WTC11 (cell line): ENCODE measurements around the gene KNSTRN. TPM values are rescaled to one million over a fixed set of nuclear protein-coding genes. Genes with fewer than 3 reads are reported as not detected.

Source experiments
- ATAC-seq: fragments of 200-7000 bp; cut with Tn5 transposase; 2 replicates; pipeline ENCODE4 v1.10.0; 2021; ENCODE audit warnings: mild to moderate bottlenecking, moderate library complexity
- CTCF ChIA-PET: fragments of 300-600 bp; sonication (Branson Sonifier 250); formaldehyde crosslinking; loops from one replicate; lab custom pipeline; 2021; ENCODE audit warnings: antibody characterized with exemption; lab: Charles Lee
- POLR2A ChIA-PET: fragments of 350-600 bp; sonication (Branson Sonifier 250); formaldehyde crosslinking; loops from one replicate; lab custom pipeline; 2021; ENCODE audit warnings: antibody characterized with exemption; lab: Charles Lee
- DNase-seq: peaks from one replicate; pipeline ENCODE4 v3.0.0; 2021; ENCODE audit warnings: low spot score
- H3K27ac Mint-ChIP-seq: 2 replicates; pipeline ENCODE4 v1.8.0; 2021; ENCODE audit warnings: mixed read lengths
- H3K27me3 Mint-ChIP-seq: 2 replicates; pipeline ENCODE4 v1.8.0; 2021; ENCODE audit warnings: low read depth, mild to moderate bottlenecking, moderate library complexity, mixed read lengths
- H3K36me3 Mint-ChIP-seq: 2 replicates; pipeline ENCODE4 v1.8.0; 2021; ENCODE audit warnings: mixed read lengths
- H3K4me1 Mint-ChIP-seq: 2 replicates; pipeline ENCODE4 v1.8.0; 2022; ENCODE audit warnings: mixed read lengths
- H3K4me3 Mint-ChIP-seq: 2 replicates; pipeline ENCODE4 v1.8.0; 2021; ENCODE audit warnings: mild to moderate bottlenecking, moderate library complexity, mixed read lengths
- H3K9me3 Mint-ChIP-seq: 2 replicates; pipeline ENCODE4 v1.8.0; 2021; ENCODE audit warnings: mixed read lengths
- ATF3 ChIP-seq: sonication (generic); formaldehyde crosslinking; conservative IDR thresholded peaks from 2 replicates; pipeline ENCODE4 v1.8.1; 2022; ENCODE audit warnings: mild to moderate bottlenecking, missing genetic modification reagents
- E2F1 ChIP-seq: sonication (generic); formaldehyde crosslinking; IDR thresholded peaks from 2 replicates; pipeline ENCODE4 v1.8.0; 2022; ENCODE audit warnings: mild to moderate bottlenecking, missing genetic modification reagents
- ELF4 ChIP-seq: sonication (generic); formaldehyde crosslinking; IDR thresholded peaks from 2 replicates; pipeline ENCODE4 v1.8.1; 2022; ENCODE audit warnings: low read depth, mild to moderate bottlenecking, moderate library complexity, missing genetic modification reagents
- GRHL2 ChIP-seq: fragments of 250-450 bp; sonication (Bioruptor Pico); IDR thresholded peaks from 2 replicates; pipeline ENCODE4 v1.8.0; 2022; ENCODE audit warnings: mild to moderate bottlenecking, moderate library complexity; ENCODE audit not compliant: insufficient replicate concordance, severe bottlenecking
- MLX ChIP-seq: sonication (generic); formaldehyde crosslinking; IDR thresholded peaks from 2 replicates; pipeline ENCODE4 v1.8.1; 2023; ENCODE audit warnings: mild to moderate bottlenecking, missing genetic modification reagents, moderate library complexity
- OVOL2 ChIP-seq: fragments of 250-450 bp; sonication (Bioruptor Pico); IDR thresholded peaks from 2 replicates; pipeline ENCODE4 v1.9.0; 2021; ENCODE audit warnings: mild to moderate bottlenecking, borderline replicate concordance
- PRRX2 ChIP-seq: fragments of 250-450 bp; sonication (Bioruptor Pico); IDR thresholded peaks from 2 replicates; pipeline ENCODE4 v1.8.0; 2021; ENCODE audit warnings: mild to moderate bottlenecking
- RELA ChIP-seq: sonication (generic); formaldehyde crosslinking; IDR thresholded peaks from 2 replicates; pipeline ENCODE4 v1.8.1; 2022; ENCODE audit warnings: missing genetic modification reagents, mild to moderate bottlenecking, borderline replicate concordance
- RORB ChIP-seq: fragments of 250-450 bp; sonication (Bioruptor Pico); IDR thresholded peaks from 2 replicates; pipeline ENCODE4 v1.9.0; 2021; ENCODE audit warnings: mild to moderate bottlenecking
- SMAD4 ChIP-seq: sonication (generic); formaldehyde crosslinking; IDR thresholded peaks from 2 replicates; pipeline ENCODE4 v1.8.0; 2022; ENCODE audit warnings: mild to moderate bottlenecking, missing genetic modification reagents
- SP1 ChIP-seq: sonication (generic); formaldehyde crosslinking; conservative IDR thresholded peaks from 2 replicates; pipeline ENCODE4 v1.8.1; 2022; ENCODE audit warnings: missing genetic modification reagents
- STAT6 ChIP-seq: sonication (generic); formaldehyde crosslinking; conservative IDR thresholded peaks from 2 replicates; pipeline ENCODE4 v1.8.1; 2023; ENCODE audit warnings: mild to moderate bottlenecking, low read depth, missing genetic modification reagents, moderate library complexity
- TEAD1 ChIP-seq: sonication (generic); formaldehyde crosslinking; IDR thresholded peaks from 2 replicates; pipeline ENCODE4 v1.8.0; 2022; ENCODE audit warnings: mild to moderate bottlenecking, missing genetic modification reagents
- TEAD4 ChIP-seq: sonication (generic); formaldehyde crosslinking; IDR thresholded peaks from 2 replicates; pipeline ENCODE4 v1.8.0; 2022; ENCODE audit warnings: mild to moderate bottlenecking, missing genetic modification reagents
- ZBTB43 ChIP-seq: sonication (generic); formaldehyde crosslinking; IDR thresholded peaks from 2 replicates; pipeline ENCODE4 v1.8.1; 2023; ENCODE audit warnings: mild to moderate bottlenecking, missing genetic modification reagents
- ZNF425 ChIP-seq: fragments of 250-450 bp; sonication (Bioruptor Pico); conservative IDR thresholded peaks from 2 replicates; pipeline ENCODE4 v1.9.0; 2021; ENCODE audit warnings: mild to moderate bottlenecking
- total RNA-seq: library from RNA; stranded (reverse); gene quantifications from 3 replicates; pipeline ENCODE4 v1.2.3, GENCODE V29; 2021

Gene KNSTRN
- total RNA-seq, 1 experiment from 2014 or later, result 73.4 TPM

GRCh38 chr15:40333922-40334492 lies 48.5 kb upstream of the KNSTRN start (continued):
- TF ChIP-seq STAT6 (CRISPR knock-in tag) (no peak), SMAD4 (CRISPR knock-in tag) (no peak), ATF3 (CRISPR knock-in tag) (no peak), PRRX2 (CRISPR knock-in tag) (no peak)
- TF ChIP-seq, all 79 proteins: peak for 0

GRCh38 chr15:40334541-40334940 lies 48.0 kb upstream of the KNSTRN start:
- DNase-seq, result no peak
- Mint-ChIP-seq H3K9me3 (no peaks in the 10 kb centered on the region), H3K4me3 (no peak overlapping the region), H3K36me3 (peaks cover 6% of the 10 kb centered on the region; the same call in 1 of the 2 replicates), H3K27me3 (peaks cover 5% of the 10 kb centered on the region), H3K27ac (no peak overlapping the region), H3K4me1 (peaks cover 37% of the 10 kb centered on the region)
- no peak for TF ChIP-seq TEAD4
- no peak for TF ChIP-seq ZNF425 (CRISPR knock-in tag)
- no peak for TF ChIP-seq RORB
- no peak for TF ChIP-seq TEAD1 (CRISPR knock-in tag)
- no peak for TF ChIP-seq ELF4 (CRISPR knock-in tag)
- TF ChIP-seq MLX, result no peak
- TF ChIP-seq E2F1 (CRISPR knock-in tag), result no peak
- no peak for TF ChIP-seq ZBTB43 (CRISPR knock-in tag)
- no peak for TF ChIP-seq SP1 (CRISPR knock-in tag)
- no peak for TF ChIP-seq RELA (CRISPR knock-in tag)
- no peak for TF ChIP-seq OVOL2 (CRISPR knock-in tag)
- no peak for TF ChIP-seq GRHL2 (CRISPR knock-in tag)
- ATAC-seq, result no peak
- ChIA-PET POLR2A (no interaction called here), CTCF (interaction anchor here (1.1 to 9.6 kb wide), 7 partner anchors 6 to 116 kb away, joined by 3 to 264 read pairs (median 83); partner anchors contain the start of gene INAFM2)
